Stimulated activated CD4-positive, alpha-beta T cell treated with anti-CD3 and anti-CD28 coated beads, TNF-alpha, amount 100 ng/mL, for 1 hour (primary cell): ENCODE results near the gene CTIF.
"Not testable (repeated sequence)": the region's sequence is repeated elsewhere in the genome, so short reads cannot be mapped to it uniquely, and the experiment has no call there.

Experiments used
- DNase-seq, 3 donors: peaks; one replicate each; pipeline ENCODE4 v3.0.0-alpha.2; 2020; ENCODE audit warnings: low read depth in 3 of 3, low spot score in 1 of 3

The CTIF gene

GRCh38 chr18:48798334-48799245 is 259.8 kb downstream of the CTIF start:
- no peak for DNase-seq

GRCh38 chr18:48799724-48800315 is 261.0 kb downstream of the CTIF start:
- no peak for DNase-seq

GRCh38 chr18:48800466-48800865 is 261.6 kb downstream of the CTIF start:
- DNase-seq: no peak

- DNase-seq: no peak
These were observed 262.3 kb downstream of the CTIF start for GRCh38 chr18:48800876-48801727.

- no peak for DNase-seq
These were observed 263.1 kb downstream of the CTIF start for GRCh38 chr18:48801728-48802542.

GRCh38 chr18:48802543-48803290 is 263.9 kb downstream of the CTIF start:
- DNase-seq: no peak

GRCh38 chr18:48803518-48803917 is 264.7 kb downstream of the CTIF start:
- DNase-seq: no peak

- no peak for DNase-seq
These were observed 265.4 kb downstream of the CTIF start for GRCh38 chr18:48803951-48804855.

GRCh38 chr18:48804856-48805610 is 266.2 kb downstream of the CTIF start:
- no peak for DNase-seq

- no peak for DNase-seq
These were observed 267.1 kb downstream of the CTIF start for GRCh38 chr18:48805826-48806535.

- no peak for DNase-seq
These were observed 267.9 kb downstream of the CTIF start for GRCh38 chr18:48806551-48807261.

GRCh38 chr18:48808476-48808875 is 269.6 kb downstream of the CTIF start:
- no peak for DNase-seq

- DNase-seq: no peak
These were observed 270.5 kb downstream of the CTIF start for GRCh38 chr18:48809365-48809764.

- DNase-seq: no peak
These were observed 272.0 kb downstream of the CTIF start for GRCh38 chr18:48810805-48811204.

- DNase-seq: no peak
These were observed 272.6 kb downstream of the CTIF start for GRCh38 chr18:48811401-48811800.

GRCh38 chr18:48811977-48812451 is 273.2 kb downstream of the CTIF start:
- not testable (repeated sequence) for DNase-seq

GRCh38 chr18:48813321-48813720 is 274.5 kb downstream of the CTIF start:
- no peak for DNase-seq
